Nucleus accumbens (tissue), 56 donors: ENCODE measurements around the gene CLRN1.

ENCODE experiments used
- DNase-seq, 56 donors: peaks; one replicate each; lab custom pipeline; 2025; lab: John Stamatoyannopoulos, UW

Gene CLRN1

DNA sequence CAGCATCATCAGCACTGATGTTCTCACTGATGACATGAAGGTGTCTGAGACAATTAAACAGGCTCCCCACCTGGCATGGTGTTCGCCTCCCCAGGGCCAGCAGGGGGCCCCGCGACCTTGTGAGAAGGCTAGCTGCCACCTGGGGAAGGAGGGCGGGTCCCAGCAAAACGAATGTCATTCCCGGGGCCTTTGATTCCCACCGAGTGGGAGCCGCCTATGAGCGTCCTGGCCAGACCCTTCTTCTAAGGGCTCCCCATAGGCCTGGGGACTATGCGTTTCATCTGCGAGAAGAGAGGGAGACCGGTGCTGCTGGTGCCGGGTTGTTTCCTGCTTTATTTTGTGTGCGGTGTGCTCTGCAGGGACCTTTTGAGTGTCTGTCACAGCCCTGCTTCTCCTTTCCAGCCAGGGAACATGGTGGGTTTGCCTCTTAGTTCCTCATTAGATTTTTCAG is 46.8 kb downstream of the CLRN1 start:
- peak in 26 of 56 donors; percentile 2 to 61 (median 27) for DNase-seq

DNA sequence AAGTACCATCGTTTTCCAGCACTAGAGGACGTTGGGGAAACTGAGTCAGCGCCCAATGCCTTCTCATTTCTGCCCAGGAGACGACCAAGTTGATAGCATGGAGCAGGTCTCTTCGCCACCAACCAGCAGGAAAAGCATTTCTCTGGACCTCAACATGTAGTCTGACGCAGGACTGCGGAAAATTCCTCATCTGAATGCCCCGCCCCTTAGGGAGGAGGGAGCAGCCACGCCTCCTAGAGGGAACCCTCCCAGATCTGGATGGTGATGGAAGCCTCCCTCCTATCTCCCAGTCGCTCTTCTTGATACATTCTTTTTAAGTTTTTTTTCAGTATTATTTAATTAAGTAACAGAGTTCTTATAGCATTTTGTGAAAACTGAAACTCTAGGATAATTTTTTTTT is 49.9 kb downstream of the CLRN1 start:
- DNase-seq: no peak

DNA sequence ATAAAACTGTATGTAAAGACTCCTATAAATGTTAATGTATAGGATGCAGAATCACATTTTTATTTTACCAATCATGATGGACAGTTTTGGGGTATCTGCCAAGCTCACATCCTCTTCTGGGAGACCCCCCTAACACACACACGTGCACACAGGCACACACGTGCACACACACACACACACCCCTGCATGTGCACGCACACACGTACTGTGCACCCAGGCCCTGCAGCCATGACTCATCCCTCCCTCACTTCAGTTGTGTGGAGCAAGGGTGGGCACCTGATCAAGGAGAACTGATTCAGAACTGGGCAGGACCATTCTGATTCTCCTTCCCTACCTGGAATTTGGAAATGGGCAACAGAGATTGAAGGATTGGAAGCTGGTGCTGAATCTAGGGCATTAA is 51.3 kb downstream of the CLRN1 start:
- DNase-seq: peak in 5 of 56 donors; percentile 6 to 21 (median 18)

DNA sequence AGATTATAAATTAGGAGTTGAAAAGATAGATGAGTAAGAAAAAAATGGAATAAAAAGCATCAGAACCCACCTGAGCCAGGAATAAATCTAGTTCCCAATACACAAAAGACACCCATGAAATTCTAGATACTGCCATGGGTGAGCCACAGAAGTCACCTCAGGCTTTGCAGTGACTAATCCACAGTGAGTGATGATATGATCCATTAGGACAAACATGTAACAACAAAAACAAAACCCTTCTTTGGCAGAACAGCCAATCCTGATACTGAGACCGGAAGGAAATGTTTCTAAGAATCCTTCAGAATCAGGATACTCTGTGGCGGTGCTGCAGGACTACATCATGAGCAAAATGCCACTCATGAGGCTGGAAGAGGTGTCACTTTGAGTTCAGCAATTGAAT is 52.3 kb downstream of the CLRN1 start:
- no peak for DNase-seq

- DNase-seq: peak in 2 of 56 donors; percentile 3 to 17
These were observed 54.6 kb downstream of the CLRN1 start for GRCh38 chr3:150917951-150918350.

- DNase-seq: no peak
These were observed 59.2 kb downstream of the CLRN1 start for GRCh38 chr3:150913133-150913922.

DNA sequence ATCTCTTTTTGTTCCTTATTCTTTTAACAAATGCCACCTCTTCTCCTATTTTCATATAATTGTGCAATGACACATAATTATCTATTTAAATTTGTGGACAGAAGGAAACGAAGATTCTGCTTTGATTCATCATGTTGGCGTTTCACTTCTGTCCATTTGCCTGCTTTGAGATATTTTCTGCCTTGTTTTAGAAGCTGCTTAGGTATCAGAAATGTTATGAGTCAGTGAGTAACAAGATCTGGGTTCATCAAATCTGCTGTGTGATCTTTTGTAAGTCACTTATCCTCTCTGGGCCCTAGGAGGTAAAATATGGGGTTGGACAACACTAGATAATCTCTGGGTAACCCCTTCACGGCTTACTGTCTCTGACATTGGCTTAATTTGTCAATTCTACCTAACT is 60.0 kb downstream of the CLRN1 start:
- DNase-seq: no peak

GRCh38 chr3:150911771-150912170 is 60.8 kb downstream of the CLRN1 start:
- DNase-seq: no peak

- no peak for DNase-seq
These were observed 66.1 kb downstream of the CLRN1 start for GRCh38 chr3:150906461-150906860.

- DNase-seq: no peak
These were observed 66.8 kb downstream of the CLRN1 start for GRCh38 chr3:150905746-150906145.

DNA sequence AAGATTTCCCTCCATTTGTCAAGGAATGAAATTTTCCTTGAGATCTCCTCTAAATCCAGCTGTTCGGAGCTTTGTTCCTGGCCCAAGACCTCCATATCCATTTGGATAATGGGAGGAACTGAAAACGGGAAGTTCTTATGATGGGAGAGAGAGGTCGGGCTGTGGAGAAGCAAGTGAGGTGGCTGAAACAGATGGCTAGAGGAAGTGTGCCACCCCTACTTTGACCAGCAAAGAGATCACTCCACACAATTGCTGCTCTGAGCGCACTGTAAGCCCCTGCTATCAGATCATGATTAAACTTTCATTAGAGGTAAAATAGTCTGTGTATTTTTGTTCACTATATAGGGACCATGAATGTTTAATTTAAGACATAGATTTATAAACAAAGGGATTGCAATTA is 67.2 kb downstream of the CLRN1 start, which contains the start of gene MINDY4B:
TSS of gene MINDY4B (minus strand) at position 101 of the 400 bp plus-strand sequence. CDS start at position 101, 0 bp downstream.
- no peak for DNase-seq

DNA sequence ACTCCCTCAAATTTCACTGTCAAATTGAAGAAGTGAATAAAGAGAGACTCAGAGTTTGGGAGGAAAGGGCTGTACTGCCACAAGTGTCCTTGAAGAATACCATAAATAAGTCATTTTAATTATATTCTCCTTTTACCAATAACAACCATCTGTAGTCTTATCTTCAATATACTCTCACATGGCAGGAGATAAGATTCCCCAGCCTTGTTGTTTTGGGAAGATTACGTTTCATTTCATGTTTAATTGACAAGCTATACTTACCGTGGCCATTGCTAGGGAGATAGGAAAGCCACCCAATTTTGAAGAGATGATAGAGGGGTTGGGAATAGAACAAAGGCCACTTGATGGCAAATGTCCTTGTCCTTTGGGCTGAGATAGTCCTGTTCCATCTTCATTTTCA is 69.5 kb downstream of the CLRN1 start:
- DNase-seq: no peak

DNA sequence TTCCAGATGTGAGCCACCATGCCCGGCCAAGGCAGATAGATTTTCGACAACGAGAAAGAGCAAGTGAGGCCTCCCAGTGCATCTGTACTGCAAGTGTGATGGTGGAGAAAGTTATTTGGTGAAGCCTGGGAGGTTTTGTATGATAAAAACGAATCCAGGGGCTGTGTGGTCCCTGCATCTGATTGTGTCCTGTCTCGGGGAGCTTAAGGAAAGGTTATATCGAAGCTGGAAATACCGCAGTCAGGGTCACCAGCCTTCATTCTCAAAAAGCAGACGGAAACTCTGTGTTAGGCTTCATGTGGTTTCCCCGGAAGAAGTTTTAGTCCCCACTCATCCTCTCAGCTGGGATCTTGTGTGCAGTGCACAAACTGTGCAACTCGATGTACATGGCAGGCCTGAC is 70.7 kb downstream of the CLRN1 start:
- no peak for DNase-seq

DNA sequence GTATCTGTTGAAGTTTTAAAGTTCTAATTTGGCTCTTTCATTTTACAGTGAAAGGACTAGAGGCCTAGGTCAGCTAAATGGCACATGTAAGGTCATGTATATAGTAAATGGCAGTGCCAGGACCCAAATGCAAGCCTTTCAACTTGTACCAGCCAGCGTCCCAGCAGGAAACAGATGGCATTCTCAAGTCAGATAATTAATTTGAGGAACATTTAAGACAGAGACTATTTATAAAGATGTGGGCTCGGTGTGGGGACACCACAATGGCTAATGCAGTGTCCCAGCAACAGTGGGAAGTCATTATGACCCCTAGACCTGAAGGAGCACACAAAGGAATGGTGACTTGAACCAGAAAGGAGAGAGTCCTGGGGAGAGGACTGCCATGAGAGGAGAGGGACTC is 73.4 kb downstream of the CLRN1 start:
- no peak for DNase-seq

DNA sequence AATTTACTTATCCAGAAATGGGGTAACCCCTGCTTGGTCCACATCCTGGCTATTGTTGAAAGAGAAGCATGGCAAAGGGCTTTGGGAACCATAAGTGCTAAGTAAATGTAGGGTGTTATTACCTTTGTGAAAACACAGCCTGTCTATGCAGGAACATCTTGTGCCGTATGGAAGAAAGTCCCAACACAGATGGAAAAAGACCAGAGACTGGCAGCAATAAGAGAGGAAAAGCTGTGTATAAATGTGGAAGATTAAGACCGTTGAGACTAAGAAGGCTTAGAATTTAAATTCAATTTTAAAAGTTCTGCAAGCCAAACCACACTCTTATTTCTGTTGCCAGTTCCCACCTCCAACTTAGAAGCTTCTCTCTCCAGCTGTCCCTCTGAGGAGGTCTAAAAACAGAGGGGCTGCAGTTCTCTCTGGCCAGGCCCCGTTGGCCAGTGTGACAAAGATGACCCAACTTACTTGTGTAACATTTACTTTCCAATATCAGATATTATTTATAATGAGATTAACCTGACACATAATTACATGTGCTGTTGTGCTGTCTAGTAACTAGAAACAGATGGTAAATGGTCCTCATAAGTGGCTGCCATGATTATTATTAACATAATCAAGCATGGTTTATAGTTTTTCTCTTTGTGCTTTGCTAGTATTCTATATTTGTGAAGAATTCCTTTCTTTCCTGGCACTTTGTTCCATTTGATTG is 74.3 kb downstream of the CLRN1 start:
- DNase-seq: no peak

GRCh38 chr3:150897592-150897991 is 74.9 kb downstream of the CLRN1 start:
- no peak for DNase-seq

GRCh38 chr3:150890831-150891230 is 81.7 kb downstream of the CLRN1 start:
- DNase-seq: no peak

DNA sequence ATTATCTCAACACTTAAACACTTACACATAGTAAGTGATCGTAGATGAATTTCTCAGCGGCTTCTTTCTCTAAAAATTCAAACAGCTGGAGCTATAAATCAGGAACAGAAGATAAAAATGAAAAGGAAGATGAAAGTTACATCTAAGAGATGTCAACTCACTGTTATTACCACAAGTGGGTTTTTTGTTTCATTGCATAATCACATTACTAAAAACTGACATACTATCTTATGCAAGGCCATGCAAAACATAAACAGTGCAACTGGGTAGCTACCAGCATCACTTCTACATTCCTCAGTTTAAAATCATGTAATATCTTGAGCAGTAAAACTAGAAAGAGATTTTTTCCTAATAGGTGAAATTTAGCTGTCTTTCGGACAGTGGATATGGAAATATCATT is 82.2 kb downstream of the CLRN1 start:
- DNase-seq: no peak

DNA sequence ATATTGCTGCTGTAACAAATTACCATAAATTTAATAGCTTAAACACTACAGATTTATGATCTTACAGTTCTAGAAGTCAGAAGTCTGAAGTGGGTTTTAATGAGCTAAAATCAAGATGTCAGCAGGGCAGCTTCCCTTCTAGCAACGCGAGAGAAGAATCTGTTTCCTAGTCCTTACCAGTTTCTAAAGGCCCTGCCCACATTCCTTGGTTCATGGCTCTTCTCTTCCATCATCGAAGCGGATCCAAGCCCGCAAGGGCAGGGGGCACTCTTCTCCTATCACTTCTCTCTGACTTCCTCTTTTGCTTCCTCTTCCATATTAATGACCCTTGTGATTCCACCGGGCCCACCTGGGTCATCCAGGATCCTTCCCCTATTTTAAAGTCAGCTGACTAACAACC is 83.4 kb downstream of the CLRN1 start:
- no peak for DNase-seq

DNA sequence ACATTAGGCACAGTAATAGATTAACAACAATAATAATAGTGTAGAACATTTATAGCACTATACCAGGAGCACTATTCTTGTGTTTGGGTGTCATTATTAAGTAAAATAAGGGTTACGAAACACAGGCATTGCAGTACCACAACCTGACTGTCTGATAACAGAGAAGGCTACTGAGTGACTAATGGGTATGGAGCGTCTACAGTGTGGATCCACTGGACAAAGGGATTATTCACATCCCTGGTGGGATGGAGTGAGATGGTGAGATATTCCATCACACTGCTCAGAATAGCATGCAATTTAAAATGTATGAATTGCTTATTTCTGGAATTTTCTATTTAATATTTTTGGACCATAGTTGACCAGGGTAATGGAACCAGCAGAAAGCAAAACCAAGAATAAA is 85.5 kb downstream of the CLRN1 start:
- DNase-seq: no peak

- DNase-seq: no peak
These were observed 87.0 kb downstream of the CLRN1 start for GRCh38 chr3:150885535-150885934.

GRCh38 chr3:150878996-150879575 is 93.4 kb downstream of the CLRN1 start:
- no peak for DNase-seq
